Activated gamma-delta T cell (primary cell): ENCODE data around the gene RCOR1.

ENCODE experiments used
- DNase-seq: peaks from one replicate; lab custom pipeline; 2025; lab: John Stamatoyannopoulos, UW

Gene RCOR1

GRCh38 chr14:102678394-102678793 lies 85.9 kb downstream of the RCOR1 start:
- DNase-seq, result no peak

- DNase-seq, result no peak
Observed at GRCh38 chr14:102683399-102684297, 91.2 kb downstream of the RCOR1 start.

GRCh38 chr14:102684298-102684663 lies 91.8 kb downstream of the RCOR1 start:
- no peak for DNase-seq

- no peak for DNase-seq
Observed at GRCh38 chr14:102686196-102686801, 93.8 kb downstream of the RCOR1 start.

GRCh38 chr14:102688290-102688689 lies 95.8 kb downstream of the RCOR1 start:
- DNase-seq, result no peak

GRCh38 chr14:102690509-102691286 lies 98.2 kb downstream of the RCOR1 start:
- no peak for DNase-seq

GRCh38 chr14:102691763-102692162 lies 99.3 kb downstream of the RCOR1 start:
- DNase-seq, result no peak

GRCh38 chr14:102692334-102692733 lies 99.9 kb downstream of the RCOR1 start:
- DNase-seq, result no peak

- DNase-seq, result no peak
Observed at GRCh38 chr14:102693006-102693755, 100.7 kb downstream of the RCOR1 start.

GRCh38 chr14:102694530-102695166 lies 102.2 kb downstream of the RCOR1 start:
- no peak for DNase-seq

GRCh38 chr14:102695167-102695555 lies 102.7 kb downstream of the RCOR1 start:
- DNase-seq, result no peak

- no peak for DNase-seq
Observed at GRCh38 chr14:102696332-102696731, 103.9 kb downstream of the RCOR1 start.

- no peak for DNase-seq
Observed at GRCh38 chr14:102696856-102697495, 104.5 kb downstream of the RCOR1 start.

- no peak for DNase-seq
Observed at GRCh38 chr14:102697501-102697900, 105.1 kb downstream of the RCOR1 start.

GRCh38 chr14:102699416-102700110 lies 107.1 kb downstream of the RCOR1 start:
- DNase-seq, result no peak

- DNase-seq, result no peak
Observed at GRCh38 chr14:102708494-102708893, 116.0 kb downstream of the RCOR1 start.

- DNase-seq, result no peak
Observed at GRCh38 chr14:102711207-102711606, 118.8 kb downstream of the RCOR1 start.

- no peak for DNase-seq
Observed at GRCh38 chr14:102711946-102712345, 119.5 kb downstream of the RCOR1 start.

- DNase-seq, result no peak
Observed at GRCh38 chr14:102717276-102717675, 124.8 kb downstream of the RCOR1 start.

- no peak for DNase-seq
Observed at GRCh38 chr14:102722646-102723045, 130.2 kb downstream of the RCOR1 start.
